GM12878 (cell line): ENCODE data around the gene FAM151A.

Experiments used
- BHLHE40 ChIP-seq, 2 experiments: fragments of 450-650 bp in 1 of 2; IDR thresholded peaks; 2 replicates each; pipeline ENCODE4 v1.6.1; 2011 to 2017; ENCODE audit warnings: low read depth in 2 of 2, borderline replicate concordance in 1 of 2, improper control_type of control experiment in 1 of 2, low read length in 1 of 2, mild to moderate bottlenecking in 1 of 2
- CEBPB ChIP-seq, 2 experiments: fragments of 150-350 bp in 1 of 2; IDR thresholded peaks; 2 replicates each; pipeline ENCODE4 v1.6.1; 2012 to 2014; ENCODE audit warnings: low read depth in 2 of 2, low read length in 2 of 2, borderline replicate concordance in 1 of 2, inconsistent platforms in 1 of 2
- CTCF ChIP-seq, 3 experiments: IDR thresholded peaks in 2 of 3; conservative IDR thresholded peaks in 1 of 3; 2 replicates each; pipeline ENCODE4 v1.5.1; 2011; ENCODE audit warnings: low read depth in 3 of 3, low read length in 3 of 3, mild to moderate bottlenecking in 3 of 3, control low read depth in 2 of 3, moderate library complexity in 2 of 3, inconsistent platforms in 1 of 3, mixed read lengths in 1 of 3; ENCODE audit not compliant: control insufficient read depth in 2 of 3, insufficient read depth in 1 of 3; ENCODE audit errors: extremely low read depth in 1 of 3
- EP300 ChIP-seq, 2 experiments: fragments of 150-350 bp in 1 of 2; IDR thresholded peaks; 2 replicates each; pipeline ENCODE4 v1.6.1; 2011 to 2012; ENCODE audit warnings: low read depth in 2 of 2, low read length in 2 of 2, borderline replicate concordance in 1 of 2, improper control_type of control experiment in 1 of 2, inconsistent platforms in 1 of 2; ENCODE audit not compliant: control insufficient read depth in 1 of 2
- ESRRA ChIP-seq: IDR thresholded peaks from 2 replicates; pipeline ENCODE4 v1.6.1; 2012; ENCODE audit warnings: mild to moderate bottlenecking, low read length, improper control_type of control experiment
- MAX ChIP-seq: IDR thresholded peaks from 2 replicates; pipeline ENCODE4 v1.6.1; 2012; ENCODE audit warnings: low read depth, low read length, improper control_type of control experiment
- RCOR1 ChIP-seq: conservative IDR thresholded peaks from 2 replicates; pipeline ENCODE4 v1.6.1; 2012; ENCODE audit warnings: low read depth, low read length, improper control_type of control experiment
- SP1 ChIP-seq: IDR thresholded peaks from one replicate; pipeline ENCODE4 v1.6.1; 2011; ENCODE audit warnings: low read depth, low read length
- ZNF207 ChIP-seq: fragments of 450-650 bp; IDR thresholded peaks from 2 replicates; pipeline ENCODE4 v1.6.1; 2014; ENCODE audit warnings: antibody characterized with exemption, mild to moderate bottlenecking, borderline replicate concordance

GRCh38 chr1:54601730-54602129 lies 21.6 kb downstream of the FAM151A start:
- TF ChIP-seq CTCF (IDR thresholded peaks at IDR 0.05 in 2 of 3, conservative IDR thresholded peaks at IDR 0.05 in 1 of 3; ENCODE audit: control insufficient read depth in 2 of 3, extremely low read depth in 1 of 3, insufficient read depth in 1 of 3, low read depth in 3 of 3, low read length in 3 of 3) = no peak
- no peak for TF ChIP-seq RCOR1
- TF ChIP-seq ESRRA = no peak
- no peak for TF ChIP-seq EP300 (IDR thresholded peaks at IDR 0.05; ENCODE audit: borderline replicate concordance in 1 of 2, control insufficient read depth in 1 of 2, low read depth in 2 of 2, low read length in 2 of 2)
- TF ChIP-seq ZNF207 = no peak
- no peak for TF ChIP-seq BHLHE40 (IDR thresholded peaks at IDR 0.05; ENCODE audit: borderline replicate concordance in 1 of 2, low read depth in 2 of 2, low read length in 1 of 2)
- no peak for TF ChIP-seq CEBPB (IDR thresholded peaks at IDR 0.05; ENCODE audit: borderline replicate concordance in 1 of 2, low read depth in 2 of 2, low read length in 2 of 2)
- TF ChIP-seq SP1 = no peak
- TF ChIP-seq MAX = no peak
